HG03196 (cell line): ENCODE results near the gene RFX6.

ENCODE experiments used
- ATAC-seq: cut with Tn5 transposase; IDR thresholded peaks from one replicate; pipeline ENCODE4 v1.9.1; 2021; ENCODE audit not compliant: unreplicated experiment

RFX6 gene

DNA sequence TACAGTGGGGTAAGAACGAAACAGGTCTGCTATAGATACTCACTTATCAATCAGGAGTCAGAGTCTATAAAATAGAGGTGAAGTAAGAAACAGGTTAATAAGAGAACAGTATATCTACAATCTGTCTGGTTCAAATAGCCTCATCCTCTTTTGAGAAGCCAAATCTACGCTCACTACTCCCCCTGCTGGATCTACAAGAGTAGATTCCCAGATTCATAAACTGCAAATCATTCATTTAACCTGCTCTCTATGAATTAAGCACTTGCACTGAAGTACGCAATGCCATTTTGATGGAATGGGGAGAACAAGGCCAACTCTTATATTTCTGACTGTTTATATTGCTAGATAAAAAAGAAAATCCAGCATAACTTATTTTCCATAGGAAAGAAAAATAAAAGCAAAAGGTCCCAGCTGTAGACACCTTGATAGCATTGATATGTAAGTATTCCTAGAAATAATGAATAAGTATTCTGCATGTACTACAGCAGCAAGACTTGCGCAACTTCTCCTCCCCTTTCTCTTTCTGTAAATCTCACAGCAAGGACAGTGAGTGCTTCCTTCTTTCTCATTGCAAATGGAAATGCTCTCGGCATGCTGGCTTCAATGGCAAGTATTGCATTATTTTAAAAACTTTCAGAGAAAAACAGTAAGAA lies 92.3 kb downstream of the RFX6 start:
- peak; percentile 80 for ATAC-seq

DNA sequence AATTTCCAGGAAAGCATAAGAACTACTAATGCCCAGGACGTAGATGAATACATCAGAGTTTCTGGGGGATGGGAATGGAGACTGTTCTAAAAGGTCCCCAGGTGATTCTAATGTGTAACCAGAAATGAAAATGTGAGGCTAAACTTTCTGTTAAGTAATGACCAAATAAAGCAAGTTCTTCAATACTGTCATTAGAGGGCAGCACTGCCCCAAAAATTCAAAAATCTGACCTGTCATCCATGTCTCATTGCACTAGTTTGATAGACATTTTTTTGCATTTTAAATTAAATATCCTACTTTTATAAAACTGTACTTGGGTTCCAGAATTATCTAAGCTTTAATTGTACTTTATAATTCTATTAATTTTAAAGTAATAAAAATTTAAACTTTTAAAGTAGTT lies 94.9 kb downstream of the RFX6 start:
- peak; percentile 81 for ATAC-seq

DNA sequence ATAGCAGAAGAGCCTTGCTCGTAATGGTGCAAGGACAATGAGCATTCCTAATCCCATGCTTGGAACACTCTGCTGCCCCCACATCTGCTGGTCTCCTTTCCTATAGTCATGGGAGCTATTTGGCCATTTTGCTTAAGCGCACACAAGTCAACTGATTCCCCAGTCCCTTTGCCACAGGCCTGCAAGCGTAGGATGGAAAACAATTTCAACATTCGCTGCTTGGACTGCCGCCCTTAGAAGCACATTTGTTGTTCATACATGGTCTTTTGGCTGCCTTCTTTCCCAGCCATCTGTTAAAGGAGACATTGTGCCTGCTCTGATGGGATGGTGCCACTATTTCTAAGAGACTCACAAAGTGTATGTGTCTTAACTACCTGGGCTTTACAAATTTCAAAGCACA lies 96.9 kb downstream of the RFX6 start:
- no peak for ATAC-seq

DNA sequence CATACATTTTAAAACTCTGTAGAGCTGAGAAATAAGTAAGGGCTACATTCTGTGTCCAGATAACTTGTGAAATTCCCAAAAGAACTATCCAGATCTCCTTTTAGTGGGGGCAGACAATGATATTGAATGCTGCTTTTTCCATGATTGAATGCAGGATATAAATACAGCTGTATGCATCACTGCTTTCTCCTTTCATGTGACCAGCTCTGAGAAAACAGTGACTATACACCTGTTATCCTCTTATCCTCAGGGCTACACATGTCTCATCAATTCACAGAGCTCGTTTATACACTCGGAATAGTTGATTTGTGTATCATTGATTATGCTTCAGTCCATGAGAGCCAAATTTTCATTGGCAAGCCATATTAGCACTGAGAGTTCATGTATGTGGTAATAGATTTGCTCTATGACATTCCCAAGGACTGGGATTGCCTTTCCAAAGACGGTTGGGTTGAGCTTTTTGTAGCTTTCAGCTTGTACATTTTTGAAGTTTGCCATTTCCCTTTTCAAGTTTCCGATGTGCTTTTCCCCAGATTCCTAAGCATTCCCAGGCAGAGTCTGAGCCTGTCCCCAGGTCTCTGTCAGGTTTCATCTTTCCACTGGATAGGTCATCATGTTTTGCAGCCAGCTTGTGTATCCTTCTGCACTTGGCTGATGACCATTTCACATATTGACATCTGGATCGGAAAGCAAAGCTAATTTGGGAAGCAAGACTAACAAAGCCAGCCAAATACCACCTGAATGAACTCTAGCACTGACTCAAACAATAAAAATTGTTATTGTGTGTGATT lies 97.7 kb downstream of the RFX6 start:
- ATAC-seq: no peak

DNA sequence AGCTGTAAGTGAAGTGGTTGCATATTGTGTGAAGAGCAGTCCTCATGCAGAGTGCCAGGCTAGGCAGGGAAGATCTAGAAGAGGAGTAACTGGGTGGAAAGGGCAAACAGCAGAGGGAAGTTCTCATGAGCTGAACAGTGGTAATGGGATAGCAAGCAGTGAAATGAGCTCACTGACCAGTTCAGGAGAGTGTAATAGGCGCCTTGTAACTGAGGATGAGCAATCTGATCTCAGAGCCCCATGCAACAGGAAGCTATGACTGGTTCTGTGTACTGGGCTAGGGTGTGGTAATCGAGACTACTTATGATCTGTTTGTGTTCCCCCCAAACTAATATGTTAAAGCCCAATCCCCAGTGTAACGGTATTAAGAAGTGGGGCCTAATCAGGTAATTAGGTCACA lies 98.6 kb downstream of the RFX6 start:
- ATAC-seq: no peak

DNA sequence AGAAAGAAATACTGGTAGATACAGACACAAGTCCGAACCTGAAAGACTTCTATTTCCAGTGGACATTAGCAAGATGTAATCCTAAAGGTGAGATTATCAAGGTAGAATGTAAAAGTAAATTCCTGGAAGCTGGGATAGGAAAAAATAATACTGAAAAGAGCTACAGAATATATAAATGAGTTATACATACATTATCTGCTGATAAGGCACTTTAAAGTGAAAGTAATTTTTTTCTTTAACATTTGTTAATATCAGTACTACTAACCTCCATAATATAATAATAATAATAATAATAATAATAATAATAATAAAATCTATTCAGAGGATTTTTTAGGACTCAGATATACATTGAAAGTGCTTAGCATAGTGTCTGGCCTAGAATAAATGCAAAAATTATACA lies 102.5 kb downstream of the RFX6 start:
- ATAC-seq: no peak
